Uterus (tissue), 2 donors: ENCODE data around the gene CIRBP.

ENCODE experiments used
- CTCF ChIP-seq, 4 experiments: fragments of 200-600 bp in 2 of 4; fragments of 450-650 bp in 2 of 4; sonication (generic) in 2 of 4; IDR thresholded peaks; one replicate each; pipeline ENCODE4 v1.5.1; 2016 to 2019; ENCODE audit warnings: antibody characterized with exemption in 4 of 4, mild to moderate bottlenecking in 2 of 4, moderate library complexity in 1 of 4
- POLR2A ChIP-seq, 2 donors: fragments of 450-650 bp; IDR thresholded peaks; one replicate each; pipeline ENCODE4 v1.6.1; 2016; ENCODE audit warnings: antibody characterized with exemption in 2 of 2, mild to moderate bottlenecking in 1 of 2, moderate library complexity in 1 of 2

GRCh38 chr19:1292419-1293151 is 23.5 kb downstream of the CIRBP start:
- no peak for TF ChIP-seq CTCF (IDR thresholded peaks at IDR 0.05)
- TF ChIP-seq POLR2A (IDR thresholded peaks at IDR 0.05), result no peak
